Loucy (cell line): ENCODE results near the gene IPO9.

Source experiments
- H2AFZ ChIP-seq: fragments of 200-600 bp; sonication (generic); 2 replicates; pipeline ENCODE4 v1.6.0; 2016; ENCODE audit warnings: antibody characterized with exemption, mild to moderate bottlenecking, low read length, moderate library complexity
- H3F3A ChIP-seq: fragments of 200-600 bp; 2 replicates; pipeline ENCODE4 v1.6.0; 2016; ENCODE audit warnings: antibody characterized with exemption, low read depth, mild to moderate bottlenecking
- H3K27me3 ChIP-seq: fragments of 200-600 bp; sonication (generic); 2 replicates; pipeline ENCODE4 v1.6.1; 2014; ENCODE audit warnings: low read length, mild to moderate bottlenecking; ENCODE audit not compliant: insufficient read depth, poor library complexity, severe bottlenecking
- H3K36me3 ChIP-seq: fragments of 200-600 bp; sonication (generic); 2 replicates; pipeline ENCODE4 v1.6.1; 2016; ENCODE audit warnings: low read length; ENCODE audit not compliant: insufficient read depth
- H3K4me1 ChIP-seq: fragments of 200-600 bp; sonication (generic); 2 replicates; pipeline ENCODE4 v1.5.1; 2014; ENCODE audit warnings: low read length, mild to moderate bottlenecking; ENCODE audit not compliant: insufficient read depth, poor library complexity, severe bottlenecking
- H3K4me2 ChIP-seq: fragments of 200-600 bp; sonication (generic); 2 replicates; pipeline ENCODE4 v1.6.0; 2014; ENCODE audit warnings: antibody characterized with exemption, low read length, low read depth, mild to moderate bottlenecking; ENCODE audit not compliant: poor library complexity, severe bottlenecking
- H3K4me3 ChIP-seq: fragments of 200-600 bp; sonication (generic); 2 replicates; pipeline ENCODE4 v1.5.1; 2014; ENCODE audit warnings: low read length, mild to moderate bottlenecking, mixed read lengths; ENCODE audit not compliant: poor library complexity, severe bottlenecking
- H3K79me2 ChIP-seq: fragments of 200-600 bp; sonication (generic); 2 replicates; pipeline ENCODE4 v1.6.1; 2014; ENCODE audit warnings: low read length; ENCODE audit not compliant: insufficient read depth
- H3K9ac ChIP-seq: fragments of 200-600 bp; sonication (generic); 2 replicates; pipeline ENCODE4 v1.6.0; 2014; ENCODE audit warnings: mild to moderate bottlenecking, low read depth, low read length, moderate library complexity; ENCODE audit not compliant: poor library complexity, severe bottlenecking
- H3K9me2 ChIP-seq: fragments of 200-600 bp; sonication (generic); replicated peaks from 2 replicates; pipeline ENCODE4 v1.6.1; 2016; ENCODE audit warnings: low read depth, low read length, mixed read lengths
- H3K9me3 ChIP-seq: fragments of 200-600 bp; sonication (generic); 2 replicates; pipeline ENCODE4 v1.6.1; 2014; ENCODE audit warnings: mild to moderate bottlenecking, antibody characterized with exemption, low read length, low read depth; ENCODE audit not compliant: insufficient read depth
- H4K20me1 ChIP-seq: fragments of 200-600 bp; sonication (generic); 2 replicates; pipeline ENCODE4 v1.6.0; 2014; ENCODE audit warnings: antibody characterized with exemption, low read length, mild to moderate bottlenecking; ENCODE audit not compliant: insufficient read depth, poor library complexity, severe bottlenecking
- EZH2phosphoT487 ChIP-seq: fragments of 200-600 bp; IDR thresholded peaks from 2 replicates; pipeline ENCODE4 v1.6.1; 2018; ENCODE audit warnings: antibody characterized with exemption, mild to moderate bottlenecking, moderate library complexity, borderline replicate concordance
- TF ChIP-seq, protein P1 (sequence below): fragments of 200-600 bp; sonication (generic); conservative IDR thresholded peaks from 2 replicates; pipeline ENCODE4 v1.5.1; 2014; ENCODE audit warnings: mild to moderate bottlenecking, antibody characterized with exemption, low read length

The IPO9 gene

DNA sequence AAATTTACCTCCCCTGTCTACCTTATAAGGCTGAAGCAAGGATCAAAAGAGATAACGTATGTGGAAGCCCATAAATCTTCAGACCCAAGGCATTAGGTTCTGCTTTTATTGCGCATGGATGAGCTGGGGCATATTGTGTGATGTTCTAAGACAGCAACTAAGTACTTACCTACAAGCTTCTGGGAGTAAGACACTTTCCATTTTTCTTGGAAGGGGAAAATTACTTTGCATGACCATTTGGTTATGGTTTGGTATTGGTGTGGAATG, 96.3 kb downstream of the IPO9 start:
- no peak for TF ChIP-seq EZH2phosphoT487
- TF ChIP-seq, protein P1, sequence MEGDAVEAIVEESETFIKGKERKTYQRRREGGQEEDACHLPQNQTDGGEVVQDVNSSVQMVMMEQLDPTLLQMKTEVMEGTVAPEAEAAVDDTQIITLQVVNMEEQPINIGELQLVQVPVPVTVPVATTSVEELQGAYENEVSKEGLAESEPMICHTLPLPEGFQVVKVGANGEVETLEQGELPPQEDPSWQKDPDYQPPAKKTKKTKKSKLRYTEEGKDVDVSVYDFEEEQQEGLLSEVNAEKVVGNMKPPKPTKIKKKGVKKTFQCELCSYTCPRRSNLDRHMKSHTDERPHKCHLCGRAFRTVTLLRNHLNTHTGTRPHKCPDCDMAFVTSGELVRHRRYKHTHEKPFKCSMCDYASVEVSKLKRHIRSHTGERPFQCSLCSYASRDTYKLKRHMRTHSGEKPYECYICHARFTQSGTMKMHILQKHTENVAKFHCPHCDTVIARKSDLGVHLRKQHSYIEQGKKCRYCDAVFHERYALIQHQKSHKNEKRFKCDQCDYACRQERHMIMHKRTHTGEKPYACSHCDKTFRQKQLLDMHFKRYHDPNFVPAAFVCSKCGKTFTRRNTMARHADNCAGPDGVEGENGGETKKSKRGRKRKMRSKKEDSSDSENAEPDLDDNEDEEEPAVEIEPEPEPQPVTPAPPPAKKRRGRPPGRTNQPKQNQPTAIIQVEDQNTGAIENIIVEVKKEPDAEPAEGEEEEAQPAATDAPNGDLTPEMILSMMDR: no peak
- Histone ChIP-seq H3K9me3 (no peaks in the 10 kb centered on the region), H3F3A (no peaks in the 10 kb centered on the region)

DNA sequence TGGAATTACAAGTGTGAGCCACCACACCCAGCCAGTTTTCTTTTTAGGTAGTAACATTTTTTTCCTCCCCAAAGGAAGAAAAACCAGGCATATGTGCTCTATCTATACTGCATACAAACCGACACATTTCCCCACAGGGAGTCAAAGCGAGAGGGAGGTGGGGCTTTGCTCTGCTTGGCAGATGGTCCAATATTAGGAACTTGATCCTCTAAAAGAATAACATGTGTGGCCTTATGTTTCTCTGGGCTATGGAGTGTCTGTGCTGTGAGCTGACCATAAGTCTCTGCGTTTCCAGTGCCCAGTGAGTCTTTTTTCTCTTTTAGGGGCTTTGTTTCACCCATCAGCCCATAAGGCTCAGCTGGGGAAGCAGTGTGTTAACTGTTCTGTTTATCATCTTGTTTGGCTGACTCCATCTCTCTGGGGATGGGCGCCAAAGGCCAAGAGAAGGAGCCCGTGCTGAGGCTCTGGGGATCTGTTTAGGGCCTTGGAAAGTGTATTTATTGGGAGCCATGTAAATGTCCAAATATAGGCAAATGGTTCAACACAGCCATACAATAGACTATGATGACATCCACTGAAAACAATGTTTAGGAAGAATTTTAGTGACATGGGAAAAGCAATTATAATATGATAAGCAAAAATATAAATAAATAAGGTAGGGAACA, 97.2 kb downstream of the IPO9 start:
- no peaks in the 10 kb centered on the region for H3K36me3 ChIP-seq
- H2AFZ ChIP-seq: no peak overlapping the region
- no peaks in the 10 kb centered on the region for H3K4me1 ChIP-seq
- no peak for TF ChIP-seq EZH2phosphoT487
- TF ChIP-seq, protein P1: no peak
- H3K4me3 ChIP-seq: no peak overlapping the region
- H3K79me2 ChIP-seq: no peaks in the 10 kb centered on the region
- H3K27me3 ChIP-seq: no peaks in the 10 kb centered on the region
- H3F3A ChIP-seq: no peaks in the 10 kb centered on the region
- no peaks in the 10 kb centered on the region for H4K20me1 ChIP-seq
- H3K9me3 ChIP-seq: no peaks in the 10 kb centered on the region
- no peak overlapping the region for H3K9ac ChIP-seq
- no peaks in the 10 kb centered on the region for H3K9me2 ChIP-seq
- no peak overlapping the region for H3K4me2 ChIP-seq

More for the DNA sequence above, 96.3 kb downstream of the IPO9 start:
- Histone ChIP-seq H4K20me1 (no peaks in the 10 kb centered on the region), H3K4me1 (no peaks in the 10 kb centered on the region), H3K9me2 (no peaks in the 10 kb centered on the region), H3K79me2 (no peaks in the 10 kb centered on the region), H3K27me3 (no peaks in the 10 kb centered on the region), H3K4me3 (no peak overlapping the region), H2AFZ (no peak overlapping the region), H3K36me3 (no peaks in the 10 kb centered on the region), H3K4me2 (no peak overlapping the region), H3K9ac (no peak overlapping the region)

DNA sequence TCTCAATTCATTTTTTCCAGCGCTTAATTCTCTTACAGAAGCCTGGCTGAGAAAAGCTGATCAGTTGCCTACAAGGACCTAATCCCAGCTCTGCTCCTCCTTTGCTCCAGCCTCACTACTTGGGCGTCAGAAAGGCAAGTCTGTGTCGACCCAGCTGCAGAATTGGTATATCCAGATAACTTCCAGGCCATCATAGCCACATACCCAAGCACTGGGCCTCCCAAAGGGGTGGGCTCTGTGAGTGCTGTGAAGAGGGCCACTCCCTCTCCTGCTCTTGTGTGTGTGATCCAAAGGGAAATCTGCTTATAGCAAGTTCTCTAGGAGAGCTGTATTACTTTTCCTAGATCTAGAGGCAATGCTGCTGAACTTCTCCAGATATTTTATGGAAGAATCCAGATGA, 99.3 kb downstream of the IPO9 start:
- Histone ChIP-seq H3K4me1 (no peaks in the 10 kb centered on the region), H3K36me3 (no peaks in the 10 kb centered on the region), H3K79me2 (no peaks in the 10 kb centered on the region), H3K4me2 (no peak overlapping the region), H3K9me2 (no peaks in the 10 kb centered on the region), H4K20me1 (no peaks in the 10 kb centered on the region), H3K4me3 (no peak overlapping the region), H3K9me3 (no peaks in the 10 kb centered on the region), H3F3A (no peaks in the 10 kb centered on the region), H2AFZ (no peak overlapping the region), H3K27me3 (no peaks in the 10 kb centered on the region), H3K9ac (no peak overlapping the region)
- no peak for TF ChIP-seq EZH2phosphoT487
- TF ChIP-seq, protein P1: no peak
